Activated CD4-positive, alpha-beta T cell treated with anti-CD3 and anti-CD28 coated beads, Interleukin-2, amount 50 U/mL, for 16 hours (primary cell): ENCODE data around the gene KCNQ5.

Experiments used
- DNase-seq: peaks from one replicate; pipeline ENCODE4 v3.0.0-alpha.2; 2020

Gene KCNQ5

DNA sequence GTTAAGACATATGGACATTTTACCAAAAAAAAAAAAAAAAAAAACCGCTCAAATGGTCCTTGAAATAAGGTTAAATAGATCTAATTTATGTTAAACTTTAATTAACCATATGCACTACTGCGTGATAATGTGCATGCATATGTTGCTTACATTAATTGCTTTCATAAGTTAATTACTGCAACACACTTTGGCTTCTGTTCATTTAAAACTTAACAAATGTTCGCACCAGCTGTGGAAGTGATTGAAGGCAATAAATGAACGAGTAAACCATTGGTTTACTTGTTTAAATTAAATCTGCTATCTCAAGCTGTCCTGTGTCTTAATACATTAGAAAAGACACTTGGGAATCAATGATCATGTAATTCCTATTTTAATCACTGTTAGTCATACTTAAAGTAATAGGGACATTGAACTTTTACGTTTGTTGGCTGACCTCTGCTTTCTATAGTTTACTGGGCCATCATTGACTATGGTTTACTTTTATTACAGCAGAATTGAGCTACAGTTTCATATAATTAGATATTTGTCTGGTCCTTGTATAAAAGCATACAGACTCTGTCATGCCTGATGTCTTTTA is 308.8 kb downstream of the KCNQ5 start:
- no peak for DNase-seq

DNA sequence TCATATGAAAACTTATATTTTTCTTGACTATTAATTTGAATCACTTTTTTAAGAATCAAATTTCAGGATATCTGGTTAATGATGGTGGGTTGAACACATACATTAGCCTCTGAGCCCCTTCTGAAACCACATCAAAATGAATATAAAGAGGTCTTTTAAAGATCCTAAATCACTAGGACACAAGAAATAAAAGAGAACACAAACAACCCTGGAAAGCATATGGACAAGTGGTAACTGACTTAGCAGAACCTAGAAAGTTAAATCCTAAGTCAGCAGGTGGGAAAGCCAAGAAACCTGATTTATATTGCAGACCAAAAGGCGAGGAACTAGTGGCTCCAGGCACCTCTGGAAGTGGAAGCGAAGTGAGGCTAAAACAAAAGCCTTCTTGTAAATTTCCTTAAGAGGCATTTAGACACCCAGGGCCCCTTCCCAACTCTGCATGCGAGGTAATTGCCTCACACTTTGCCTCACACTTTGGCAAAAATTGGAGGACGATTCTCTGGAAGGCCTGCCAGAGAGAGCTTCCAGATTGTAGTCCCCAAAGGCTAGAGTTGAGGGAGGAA is 309.5 kb downstream of the KCNQ5 start:
- no peak for DNase-seq

DNA sequence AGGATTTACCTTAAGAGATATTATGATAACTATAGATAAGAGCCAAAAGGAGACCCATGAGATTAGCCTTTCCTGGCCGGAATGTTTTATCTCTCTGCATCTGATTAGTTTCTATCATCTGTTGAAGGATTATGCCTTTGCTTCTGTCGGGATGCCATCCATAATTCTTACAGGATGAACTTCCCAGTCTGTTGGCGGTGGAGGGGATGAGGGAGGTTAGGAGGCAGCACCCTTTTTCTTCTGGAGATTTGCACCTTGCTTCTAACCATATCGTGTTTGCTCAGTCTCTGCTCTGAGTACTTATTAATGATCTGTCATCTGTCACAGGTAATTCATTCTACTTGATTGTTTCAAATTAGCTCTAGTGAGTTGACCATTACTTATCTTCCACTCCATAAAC is 311.4 kb downstream of the KCNQ5 start:
- DNase-seq, result no peak

DNA sequence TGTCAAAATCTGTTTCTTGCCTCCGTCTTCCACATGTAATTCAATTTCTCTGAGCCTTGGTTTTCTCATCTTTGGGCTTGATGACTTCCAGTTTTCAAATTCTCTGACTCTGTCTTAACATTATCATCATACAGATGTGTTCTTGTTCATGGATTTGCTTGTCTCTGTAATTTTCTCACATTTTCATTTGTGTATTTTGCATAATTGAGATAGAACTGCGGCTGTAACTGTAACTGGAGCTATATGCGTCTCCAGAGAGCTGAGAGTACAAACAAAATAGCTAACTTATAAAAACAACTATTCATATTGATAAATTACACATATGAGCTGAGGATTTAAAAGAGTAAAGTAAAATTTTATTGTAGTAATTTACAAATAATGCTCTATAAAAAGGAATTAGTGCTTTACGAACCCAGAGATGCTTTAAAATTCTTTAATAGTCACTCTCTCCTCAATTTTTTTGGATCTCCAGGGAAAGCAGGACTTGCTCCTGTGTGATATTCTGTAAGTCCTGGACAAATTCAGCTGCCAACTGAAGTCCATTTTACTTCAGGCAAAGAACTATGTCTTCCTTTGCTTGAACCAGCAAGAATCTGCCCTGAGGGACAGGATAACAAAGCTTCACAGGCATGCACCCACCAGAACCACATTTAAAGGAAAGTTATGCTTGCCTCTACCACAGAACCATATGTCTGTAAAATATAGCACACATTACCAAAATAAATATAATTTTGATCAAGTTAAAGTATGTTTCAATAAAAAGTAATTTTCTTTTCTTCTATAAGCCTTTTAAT is 315.1 kb downstream of the KCNQ5 start:
- DNase-seq, result no peak

DNA sequence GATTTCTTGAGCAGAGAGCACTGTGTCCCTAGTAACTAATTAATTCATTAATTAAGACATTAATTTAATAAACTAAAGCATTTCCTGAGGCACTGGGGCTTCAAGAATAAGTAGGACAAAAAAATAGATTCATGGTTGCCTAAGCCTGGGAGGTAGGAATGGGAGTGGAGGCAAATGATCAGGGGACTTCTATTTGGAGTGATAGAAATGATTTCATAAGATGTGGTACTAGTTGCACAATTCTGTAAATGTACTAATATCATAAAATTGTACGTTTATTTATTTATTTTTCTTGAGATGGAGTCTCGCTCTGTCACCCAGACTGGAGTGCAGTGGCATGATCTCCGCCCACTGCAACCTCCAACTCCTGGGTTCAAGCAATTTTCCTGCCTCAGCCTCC is 316.2 kb downstream of the KCNQ5 start:
- no peak for DNase-seq

DNA sequence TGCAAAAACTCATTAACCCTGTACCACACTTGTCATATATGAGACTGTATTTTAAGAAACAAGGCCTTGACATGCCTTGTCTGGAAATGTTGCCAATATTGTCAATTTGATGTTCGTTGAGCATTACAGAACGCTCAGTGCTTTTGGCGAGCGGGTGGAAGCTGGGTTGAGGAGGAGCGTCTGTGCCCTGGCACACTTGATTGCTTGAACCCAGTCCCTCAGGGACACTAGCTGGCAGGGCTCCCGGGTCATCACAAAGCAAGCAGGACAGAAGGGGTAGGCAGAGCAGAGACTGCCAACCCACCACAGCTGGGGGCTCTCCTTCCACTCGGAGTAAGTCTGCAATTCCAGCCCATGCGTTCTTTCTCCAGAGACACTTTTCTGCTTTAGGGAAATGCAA is 317.1 kb downstream of the KCNQ5 start:
- DNase-seq, result no peak

DNA sequence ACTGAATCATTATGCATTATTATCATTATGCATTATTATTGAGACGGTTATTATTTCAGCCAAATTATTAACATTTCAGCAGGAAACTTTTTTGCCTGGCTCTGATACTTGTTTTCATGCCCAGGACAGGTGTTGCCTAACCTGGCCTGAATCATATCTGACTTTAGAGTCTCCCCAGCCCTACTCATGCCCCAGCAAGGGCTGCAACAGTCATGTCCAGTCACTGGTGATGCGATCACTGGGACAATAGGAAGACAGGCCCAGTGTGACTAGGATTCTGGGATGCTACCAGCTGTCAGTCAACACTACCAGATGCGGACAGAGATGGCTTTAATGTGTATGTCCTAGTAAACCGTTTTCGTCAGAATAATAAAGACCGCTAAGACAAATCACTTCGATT is 318.4 kb downstream of the KCNQ5 start:
- DNase-seq, result no peak

DNA sequence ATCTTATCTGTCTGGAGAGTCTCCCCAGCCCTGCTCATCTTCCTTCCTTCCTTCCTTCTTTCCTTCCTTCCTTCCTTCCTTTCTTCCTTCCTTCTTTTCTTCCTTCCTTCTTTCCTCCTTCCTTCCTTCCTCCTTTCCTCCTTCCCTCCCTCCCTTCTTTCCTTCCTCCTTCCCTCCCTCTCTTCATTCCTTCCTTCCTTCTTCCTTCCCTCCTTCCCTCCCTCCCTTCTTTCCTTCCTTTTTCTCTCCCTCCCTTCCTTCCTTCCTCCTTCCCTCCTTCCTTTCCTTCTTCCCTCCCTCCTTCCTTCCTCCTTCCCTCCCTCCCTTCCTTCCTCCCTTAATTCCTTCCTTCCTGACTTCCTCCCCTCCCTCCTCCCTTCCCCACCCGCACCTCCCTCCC is 319.4 kb downstream of the KCNQ5 start:
- DNase-seq, result no peak

DNA sequence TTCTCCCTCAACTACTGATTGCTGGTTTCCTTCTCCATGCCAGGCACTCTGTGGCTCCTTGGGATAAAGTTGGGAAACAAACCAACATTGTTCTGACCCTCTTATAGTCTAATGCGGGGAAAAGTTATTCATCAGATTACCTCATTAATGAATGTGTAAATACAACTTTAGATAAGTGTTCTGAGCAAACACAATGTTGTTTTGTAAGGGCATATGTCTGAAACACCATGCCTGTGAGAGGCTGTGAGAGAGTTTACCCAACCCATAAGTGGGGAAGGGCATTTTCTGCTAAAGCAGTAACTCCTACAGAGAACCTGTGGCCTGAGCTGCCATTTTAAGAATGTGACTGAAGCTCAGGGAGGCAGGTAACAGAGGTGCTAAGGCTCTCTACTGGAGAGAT is 319.9 kb downstream of the KCNQ5 start:
- no peak for DNase-seq

DNA sequence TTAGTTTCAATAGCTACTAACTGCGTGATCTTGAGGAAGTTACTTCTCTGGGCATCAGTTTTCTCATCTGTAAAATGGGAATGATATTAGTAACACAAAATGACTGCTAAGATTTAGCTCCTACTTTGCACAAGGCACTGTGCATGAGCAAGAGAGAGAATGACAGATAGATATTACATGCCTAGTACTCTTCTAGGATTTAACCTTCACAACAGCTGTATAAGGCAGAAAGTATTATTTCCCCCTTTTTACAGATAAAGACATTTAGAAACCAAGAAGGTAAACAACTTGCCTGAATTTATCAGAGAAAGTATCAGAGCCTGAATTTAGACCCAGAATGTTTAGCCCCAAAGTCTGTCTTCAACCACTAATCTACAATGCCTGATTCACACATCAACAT is 321.8 kb downstream of the KCNQ5 start:
- DNase-seq, result no peak

DNA sequence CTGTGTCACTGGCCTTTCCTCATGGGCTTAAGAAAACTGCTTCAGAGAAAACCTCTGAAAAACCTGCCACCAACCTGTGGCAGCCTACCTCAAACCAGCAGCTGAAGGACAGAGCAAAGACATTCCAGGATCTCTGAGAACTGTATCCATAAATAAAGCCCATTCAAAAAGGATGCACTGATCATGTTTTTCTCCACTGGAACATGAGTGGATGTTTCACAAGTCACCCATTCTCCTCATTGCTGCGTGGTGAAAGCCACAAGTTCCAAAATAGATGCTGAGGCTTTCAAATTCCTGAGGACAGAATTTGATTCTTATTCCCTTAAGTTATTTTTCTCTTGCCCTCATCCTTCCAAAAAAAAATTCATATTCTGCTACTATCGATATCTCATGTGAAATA is 322.8 kb downstream of the KCNQ5 start:
- no peak for DNase-seq

DNA sequence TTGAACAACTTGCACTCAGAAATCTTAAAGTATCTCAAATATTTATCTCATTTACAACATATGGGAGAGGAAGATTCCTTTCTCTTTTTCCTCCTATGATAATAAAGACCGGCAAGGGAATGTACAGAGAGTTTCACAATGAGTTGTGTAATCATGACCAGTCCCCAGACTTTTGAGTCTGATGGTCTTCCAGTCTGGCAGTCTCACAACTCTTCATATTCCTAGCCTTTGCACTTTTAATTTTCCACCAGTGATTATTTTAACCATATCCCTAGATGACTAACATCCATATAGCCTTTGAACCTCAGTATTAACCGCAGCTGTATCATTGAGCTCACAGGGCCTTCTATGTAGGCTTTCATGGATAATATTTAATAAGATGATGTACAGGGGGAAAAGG is 324.9 kb downstream of the KCNQ5 start:
- no peak for DNase-seq

DNA sequence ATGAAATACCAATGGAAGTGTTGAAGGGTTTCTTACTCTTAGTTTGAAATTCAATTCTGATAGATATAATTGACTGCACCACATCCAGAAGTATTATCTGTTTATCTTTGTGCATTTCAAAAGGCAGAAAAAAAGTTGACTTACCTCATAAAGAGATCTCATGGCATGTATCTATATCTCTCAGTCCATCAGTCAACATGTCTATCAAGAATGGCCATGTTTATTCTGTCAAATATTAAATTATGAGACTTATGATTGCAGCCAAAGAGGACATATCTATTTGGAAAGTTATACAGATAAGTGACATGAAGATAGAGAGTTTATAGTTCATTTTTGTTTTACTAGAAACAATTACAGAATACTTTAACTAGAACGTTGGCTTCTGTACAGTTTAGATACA is 325.7 kb downstream of the KCNQ5 start:
- no peak for DNase-seq

DNA sequence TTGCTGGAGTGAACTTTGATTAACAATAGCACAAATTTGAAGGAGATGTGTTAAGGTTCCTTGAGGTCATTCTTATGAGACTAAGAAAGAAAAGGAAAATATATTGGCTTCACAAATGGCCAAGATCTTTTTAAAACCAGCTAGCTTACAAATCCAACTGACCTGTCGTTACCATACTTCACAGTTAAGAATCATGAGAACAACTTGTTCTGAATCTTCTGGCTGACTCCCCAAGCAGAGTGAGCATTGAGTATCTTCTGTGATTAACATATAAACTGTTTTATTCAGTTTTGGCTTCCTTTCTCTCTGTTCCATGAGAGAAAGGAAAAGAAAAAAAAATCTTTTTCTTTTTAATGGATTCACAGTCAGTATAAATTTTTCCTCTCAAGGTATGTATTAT is 326.3 kb downstream of the KCNQ5 start:
- DNase-seq, result no peak

DNA sequence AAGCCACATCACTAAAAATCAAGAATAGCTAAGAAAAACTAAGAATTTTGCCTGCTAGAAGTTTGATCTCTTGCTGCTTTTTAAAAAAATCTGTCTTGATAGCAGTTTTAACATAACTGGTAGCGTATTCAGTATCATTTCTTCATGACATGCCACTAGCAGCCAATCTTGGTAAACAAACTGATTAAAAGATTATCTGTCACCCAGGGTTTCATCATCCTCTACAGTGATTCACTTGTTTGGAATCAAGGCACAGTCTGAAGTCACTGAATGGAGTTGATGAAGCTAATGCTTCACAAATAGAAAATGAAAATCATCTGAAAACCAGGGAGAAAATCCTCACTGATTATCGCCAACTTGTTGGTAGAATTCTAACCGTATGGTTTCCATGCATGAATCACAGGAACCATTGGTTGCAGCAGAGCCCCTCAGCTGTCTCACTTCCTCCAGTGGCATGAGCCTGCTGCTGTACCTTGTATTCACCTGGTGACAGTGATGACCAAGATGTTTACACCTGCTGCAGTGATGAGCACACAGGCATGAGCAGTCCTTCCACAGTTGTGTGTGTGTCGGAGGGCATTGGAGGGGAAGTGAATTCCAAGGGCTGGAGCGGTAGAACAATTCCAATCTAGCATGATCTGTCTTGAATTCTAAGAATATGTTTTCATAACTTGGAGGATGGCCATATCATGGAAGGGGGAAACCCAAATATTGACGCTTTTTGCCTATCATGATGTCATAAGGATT is 328.4 kb downstream of the KCNQ5 start:
- DNase-seq, result no peak

DNA sequence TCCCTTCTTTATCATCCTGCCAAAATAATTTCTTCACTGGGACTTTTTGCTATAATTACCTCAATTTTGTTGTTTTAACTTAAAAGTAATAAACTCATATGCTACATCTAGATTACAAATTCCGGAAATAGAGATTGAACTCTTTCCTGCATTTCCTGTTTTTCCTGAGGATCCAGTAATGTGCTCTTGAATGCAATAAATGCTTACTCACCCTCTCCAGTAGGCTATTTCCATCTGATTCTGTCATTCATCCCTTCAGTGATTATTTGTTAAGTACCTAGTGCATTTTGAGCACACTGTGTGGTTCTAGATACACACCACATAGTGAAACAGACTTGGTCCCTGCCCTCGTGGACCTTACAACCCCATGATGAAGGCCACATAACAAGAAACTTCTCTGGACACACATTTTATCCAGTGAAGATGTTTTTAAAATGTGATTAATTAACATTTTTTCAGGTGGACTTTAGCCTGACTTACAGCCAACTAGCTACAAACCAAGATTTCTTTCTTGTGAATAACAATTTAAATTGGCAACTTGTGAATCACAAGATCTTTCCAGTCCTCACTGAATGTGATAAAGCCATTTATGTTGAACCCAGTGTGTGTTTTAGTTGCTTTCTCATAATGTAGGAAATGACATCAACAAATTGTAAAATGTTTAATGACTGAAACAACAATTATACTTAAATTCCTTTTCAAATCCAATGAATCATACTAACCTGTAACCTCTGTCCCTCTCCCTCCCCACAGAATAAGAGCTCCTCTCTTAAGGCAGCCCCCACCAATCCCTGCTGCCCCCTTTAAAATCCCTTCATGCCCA is 331.2 kb downstream of the KCNQ5 start:
- no peak for DNase-seq

DNA sequence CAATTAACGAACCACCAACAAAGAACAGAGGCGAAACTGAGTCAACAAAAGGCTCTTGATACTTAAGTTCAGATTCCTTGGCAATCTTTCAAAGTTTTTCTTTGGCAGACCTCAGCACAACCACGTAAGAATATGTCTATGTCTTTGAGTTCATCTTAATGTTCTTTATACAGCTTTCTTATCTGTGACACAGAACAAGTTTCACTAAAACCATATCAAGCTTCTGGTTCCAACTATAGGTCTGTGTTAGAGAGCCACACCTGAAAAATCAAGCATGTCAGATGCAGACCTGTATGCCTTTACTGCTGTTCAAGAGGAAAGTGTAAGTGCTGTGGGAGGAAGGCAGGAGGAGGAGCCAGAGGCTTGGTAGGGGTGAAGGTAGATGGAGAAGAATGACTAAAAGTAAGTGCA is 332.1 kb downstream of the KCNQ5 start:
- DNase-seq, result no peak

DNA sequence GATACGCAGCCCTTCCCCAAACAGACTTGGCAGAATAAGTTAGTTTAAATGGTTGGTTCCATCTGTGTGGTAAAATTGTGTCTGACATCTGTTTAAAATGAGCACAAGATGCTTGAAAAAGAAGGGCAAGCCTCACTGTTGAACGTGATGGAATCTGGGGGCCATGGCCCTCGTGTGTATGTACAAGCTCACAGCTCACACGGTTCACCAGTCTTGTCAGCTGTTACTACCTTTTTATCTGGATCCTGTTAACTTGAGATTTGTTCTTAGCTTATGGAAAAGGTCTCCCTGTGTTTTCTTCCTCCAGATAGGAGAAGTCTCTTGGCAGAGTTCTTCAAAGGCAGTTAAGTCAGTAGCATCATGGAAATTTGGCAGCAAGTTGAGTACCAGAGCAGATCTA is 332.9 kb downstream of the KCNQ5 start:
- DNase-seq, result no peak

DNA sequence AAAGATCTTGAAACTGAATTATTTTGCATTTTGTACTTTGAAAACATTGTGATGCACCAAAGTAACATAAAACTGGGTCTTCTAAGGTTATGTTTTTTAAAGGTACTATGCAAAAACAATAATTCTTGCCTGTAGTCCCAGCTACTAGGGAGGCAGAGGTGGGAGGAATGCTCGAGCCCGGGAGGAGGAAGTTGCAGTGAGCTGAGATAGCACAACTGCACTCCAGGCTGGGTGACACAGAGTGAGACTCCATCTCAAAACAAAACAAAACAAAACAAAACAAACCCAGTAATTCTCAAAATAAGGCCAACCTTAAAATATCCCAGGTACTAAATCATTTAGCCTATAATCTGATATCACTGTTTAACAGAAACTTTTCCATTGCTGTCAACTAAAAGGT is 333.8 kb downstream of the KCNQ5 start:
- DNase-seq, result peak; percentile 5

DNA sequence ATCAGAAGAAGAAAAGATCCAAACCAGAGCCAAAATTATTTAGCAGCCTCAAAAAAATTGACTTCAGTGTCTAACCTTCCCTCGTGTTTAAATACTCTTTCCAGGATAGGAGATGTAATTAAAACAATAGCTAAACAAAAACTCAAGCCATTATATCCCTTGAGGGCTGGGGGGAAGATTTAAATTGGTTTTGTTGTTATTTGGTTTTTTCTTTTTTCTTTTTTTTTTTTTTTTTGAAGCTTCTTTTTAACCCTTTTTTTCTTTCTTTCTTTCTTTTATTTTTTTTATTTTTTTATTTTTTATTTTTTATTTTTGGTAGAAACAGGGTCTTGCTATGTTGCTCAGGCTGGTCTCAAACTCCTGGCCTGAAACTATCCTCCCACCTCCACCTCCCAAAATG is 334.4 kb downstream of the KCNQ5 start:
- DNase-seq, result no peak

DNA sequence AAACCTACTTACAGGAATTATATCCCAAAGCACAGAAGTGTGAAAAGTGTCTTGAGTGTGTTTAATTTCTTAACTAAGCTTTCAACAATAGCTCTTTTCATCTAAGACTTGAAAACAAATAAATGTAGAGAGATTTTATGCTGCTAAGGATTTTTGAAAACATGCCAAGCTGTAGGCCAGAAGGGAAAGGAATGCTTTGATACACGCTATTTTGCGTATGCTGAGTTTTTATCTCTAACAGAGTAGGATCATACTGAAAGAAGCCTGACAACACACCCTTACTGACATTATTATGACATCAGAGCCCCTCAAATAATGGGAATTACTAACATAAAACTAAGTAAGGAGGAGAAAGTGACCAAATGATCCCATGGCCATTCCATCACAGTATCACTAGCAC is 338.0 kb downstream of the KCNQ5 start:
- DNase-seq, result no peak

DNA sequence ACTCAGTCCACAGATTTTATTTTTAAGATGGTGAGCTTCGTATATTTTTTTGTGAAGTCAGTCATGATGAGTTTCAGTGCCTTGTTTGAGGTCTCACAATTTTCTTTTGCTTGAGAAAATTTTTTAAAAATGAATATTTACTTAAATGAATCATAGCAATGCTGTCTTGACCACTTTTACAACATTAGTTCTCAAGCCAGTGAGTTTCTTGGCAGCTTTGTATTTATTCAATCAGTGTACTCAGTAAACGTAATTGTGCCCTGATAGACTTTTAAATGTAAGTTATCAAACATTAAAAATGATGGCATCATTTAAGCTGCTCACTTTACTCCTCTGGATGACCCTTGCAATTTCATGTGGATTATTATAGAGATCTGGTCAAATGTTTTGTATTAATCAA is 342.1 kb downstream of the KCNQ5 start:
- no peak for DNase-seq

DNA sequence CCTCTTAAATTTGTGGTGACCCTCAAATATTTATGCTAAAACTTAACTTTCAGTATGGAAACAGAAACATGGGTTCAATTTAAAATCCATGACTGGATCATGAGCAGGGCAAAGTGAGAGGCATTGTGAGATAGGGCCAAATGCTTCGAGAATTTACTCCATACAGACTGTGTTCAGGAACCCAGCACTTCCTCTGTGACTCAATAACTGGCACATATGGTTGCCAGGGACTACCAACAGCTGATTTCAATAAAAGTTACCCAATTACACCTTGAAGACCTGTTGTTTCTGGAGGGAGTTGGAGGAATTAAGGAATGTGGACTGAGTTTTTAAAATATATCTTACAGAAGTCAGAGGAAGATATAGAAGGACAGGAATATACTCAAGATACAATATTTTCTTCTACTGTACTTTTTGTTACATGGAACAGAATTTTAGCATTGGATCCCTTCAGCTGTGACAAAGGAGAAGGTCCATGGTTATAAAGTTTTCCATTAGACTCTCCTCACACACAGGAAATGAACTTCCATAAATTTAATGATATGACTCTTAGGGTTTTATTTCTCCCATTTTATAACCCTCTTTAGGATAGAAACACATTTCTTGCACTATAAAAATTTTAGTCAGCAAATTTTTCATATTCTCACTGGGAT is 344.9 kb downstream of the KCNQ5 start:
- DNase-seq, result no peak
